ENCODE results near the gene POLN. TPM values are rescaled to one million over a fixed set of nuclear protein-coding genes. Genes with fewer than 3 reads are reported as not detected.
A peak's percentile ranks its signal among the peaks of the same experiment; 100 is the strongest.

The POLN gene
- total RNA-seq, 4 donors from 2014 or later: 0.70 to 6.6 (median 3.2) TPM

- no peak overlapping the region for H3K4me3 ChIP-seq
- H3K27ac ChIP-seq: no peak overlapping the region
- H3K4me1 ChIP-seq: no peaks in the 10 kb centered on the region
- TF ChIP-seq POLR2A (IDR thresholded peaks at IDR 0.05) (no peak), CTCF (IDR thresholded peaks at IDR 0.05) (no peak)
- H3K36me3 ChIP-seq: no peaks in the 10 kb centered on the region
- DNase-seq: peak in 1 of 3 donors; percentile 34
- no peaks in the 10 kb centered on the region for H3K27me3 ChIP-seq
- H3K9me3 ChIP-seq: no peaks in the 10 kb centered on the region
These were observed 162.0 kb downstream of the POLN start for GRCh38 chr4:2079926-2080325.

GRCh38 chr4:2079006-2079405, 162.9 kb downstream of the POLN start:
- H3K36me3 ChIP-seq: no peaks in the 10 kb centered on the region
- H3K27me3 ChIP-seq: no peaks in the 10 kb centered on the region
- no peak overlapping the region for H3K27ac ChIP-seq
- no peak for TF ChIP-seq POLR2A (IDR thresholded peaks at IDR 0.05)
- TF ChIP-seq CTCF (IDR thresholded peaks at IDR 0.05): no peak
- DNase-seq: peak in 1 of 3 donors; percentile 15
- H3K9me3 ChIP-seq: no peaks in the 10 kb centered on the region
- no peak overlapping the region for H3K4me3 ChIP-seq
- H3K4me1 ChIP-seq: no peaks in the 10 kb centered on the region

GRCh38 chr4:2078584-2078983, 163.3 kb downstream of the POLN start:
- no peaks in the 10 kb centered on the region for H3K4me1 ChIP-seq
- H3K36me3 ChIP-seq: no peaks in the 10 kb centered on the region
- H3K4me3 ChIP-seq: no peak overlapping the region
- H3K9me3 ChIP-seq: no peaks in the 10 kb centered on the region
- no peak overlapping the region for H3K27ac ChIP-seq
- no peaks in the 10 kb centered on the region for H3K27me3 ChIP-seq
- no peak for TF ChIP-seq POLR2A (IDR thresholded peaks at IDR 0.05)
- no peak for TF ChIP-seq CTCF (IDR thresholded peaks at IDR 0.05)
- peak in 1 of 3 donors; percentile 8 for DNase-seq

- Histone ChIP-seq H3K4me3 (no peak overlapping the region), H3K27me3 (no peaks in the 10 kb centered on the region), H3K27ac (no peak overlapping the region), H3K9me3 (no peaks in the 10 kb centered on the region), H3K4me1 (no peaks in the 10 kb centered on the region), H3K36me3 (no peaks in the 10 kb centered on the region)
- TF ChIP-seq CTCF (IDR thresholded peaks at IDR 0.05) (no peak), POLR2A (IDR thresholded peaks at IDR 0.05) (no peak)
- no peak for DNase-seq
These were observed 164.1 kb downstream of the POLN start for GRCh38 chr4:2077537-2078460.

GRCh38 chr4:2076908-2077536, 164.9 kb downstream of the POLN start:
- Histone ChIP-seq H3K36me3 (no peaks in the 10 kb centered on the region), H3K4me3 (no peak overlapping the region), H3K27ac (no peak overlapping the region), H3K4me1 (no peaks in the 10 kb centered on the region), H3K9me3 (no peaks in the 10 kb centered on the region), H3K27me3 (no peaks in the 10 kb centered on the region)
- DNase-seq: peak in 1 of 3 donors; percentile 36
- TF ChIP-seq POLR2A (IDR thresholded peaks at IDR 0.05): no peak
- TF ChIP-seq CTCF (IDR thresholded peaks at IDR 0.05): no peak
